Mesendoderm (in vitro differentiated cells): ENCODE measurements around the gene ISX.
A peak's percentile ranks its signal among the peaks of the same experiment; 100 is the strongest.

Experiments used
- DNase-seq: peaks from one replicate; pipeline ENCODE4 v3.0.0; 2013
- H2AK5ac ChIP-seq: 2 replicates; pipeline ENCODE4 v1.6.1; 2013; ENCODE audit warnings: low read length, inconsistent platforms
- H2BK120ac ChIP-seq: 2 replicates; pipeline ENCODE4 v1.6.1; 2013; ENCODE audit warnings: low read depth, mild to moderate bottlenecking, low read length, moderate library complexity, mixed read lengths
- H2BK15ac ChIP-seq: replicated peaks from 2 replicates; pipeline ENCODE4 v1.6.1; 2013; ENCODE audit warnings: low read depth, mild to moderate bottlenecking, moderate library complexity
- H2BK5ac ChIP-seq: 2 replicates; pipeline ENCODE4 v1.6.1; 2013; ENCODE audit warnings: low read length, inconsistent platforms
- H3K18ac ChIP-seq: 2 replicates; pipeline ENCODE4 v1.6.1; 2013; ENCODE audit warnings: mild to moderate bottlenecking, low read length, mixed read lengths
- H3K23ac ChIP-seq: one replicate; pipeline ENCODE4 v1.6.1; 2013; ENCODE audit warnings: low read length
- H3K27ac ChIP-seq: 2 replicates; pipeline ENCODE4 v1.5.1; 2013; ENCODE audit warnings: low read depth, mild to moderate bottlenecking, inconsistent platforms, low read length, moderate library complexity
- H3K27me3 ChIP-seq: 2 replicates; pipeline ENCODE4 v1.6.1; 2013; ENCODE audit warnings: low read length, control low read depth, mild to moderate bottlenecking, inconsistent platforms; ENCODE audit not compliant: insufficient read depth, poor library complexity
- H3K36me3 ChIP-seq: 2 replicates; pipeline ENCODE4 v1.6.1; 2013; ENCODE audit warnings: low read length, inconsistent platforms; ENCODE audit not compliant: control insufficient read depth, insufficient read depth
- H3K4ac ChIP-seq: one replicate; pipeline ENCODE4 v1.6.1; 2013; ENCODE audit warnings: low read depth, mild to moderate bottlenecking, low read length, moderate library complexity
- H3K4me1 ChIP-seq: 2 replicates; pipeline ENCODE4 v1.6.1; 2013; ENCODE audit warnings: low read depth, low read length, inconsistent platforms; ENCODE audit not compliant: control insufficient read depth
- H3K4me2 ChIP-seq: 2 replicates; pipeline ENCODE4 v1.6.1; 2013; ENCODE audit warnings: low read length
- H3K4me3 ChIP-seq: 2 replicates; pipeline ENCODE4 v1.5.1; 2013; ENCODE audit warnings: mild to moderate bottlenecking, low read length
- H3K56ac ChIP-seq: one replicate; pipeline ENCODE4 v1.6.1; 2013; ENCODE audit warnings: low read length
- H3K79me1 ChIP-seq: 2 replicates; pipeline ENCODE4 v1.6.1; 2013; ENCODE audit warnings: low read length, inconsistent platforms
- H3K79me2 ChIP-seq: 2 replicates; pipeline ENCODE4 v1.6.1; 2013; ENCODE audit warnings: mild to moderate bottlenecking, low read length; ENCODE audit not compliant: control insufficient read depth, insufficient read depth
- H3K9ac ChIP-seq: 2 replicates; pipeline ENCODE4 v1.6.1; 2013; ENCODE audit warnings: low read length, inconsistent platforms
- H4K5ac ChIP-seq: one replicate; pipeline ENCODE4 v1.6.1; 2013; ENCODE audit warnings: low read length
- H4K8ac ChIP-seq: one replicate; pipeline ENCODE4 v1.6.1; 2013; ENCODE audit warnings: low read depth, mild to moderate bottlenecking, control low read depth, low read length, moderate library complexity
- WGBS: extraction: QIAGEN DNeasy Blood & Tissue Kit; methylation state at CpG from one replicate; pipeline ENCODE4 v1.1.7; 2013; ENCODE audit warnings: low lambda C conversion rate, missing lambda C conversion rate; ENCODE audit not compliant: insufficient coverage; ENCODE audit errors: extremely low coverage; 5-methylcytosine and 5-hydroxymethylcytosine counted together

The ISX gene

DNA sequence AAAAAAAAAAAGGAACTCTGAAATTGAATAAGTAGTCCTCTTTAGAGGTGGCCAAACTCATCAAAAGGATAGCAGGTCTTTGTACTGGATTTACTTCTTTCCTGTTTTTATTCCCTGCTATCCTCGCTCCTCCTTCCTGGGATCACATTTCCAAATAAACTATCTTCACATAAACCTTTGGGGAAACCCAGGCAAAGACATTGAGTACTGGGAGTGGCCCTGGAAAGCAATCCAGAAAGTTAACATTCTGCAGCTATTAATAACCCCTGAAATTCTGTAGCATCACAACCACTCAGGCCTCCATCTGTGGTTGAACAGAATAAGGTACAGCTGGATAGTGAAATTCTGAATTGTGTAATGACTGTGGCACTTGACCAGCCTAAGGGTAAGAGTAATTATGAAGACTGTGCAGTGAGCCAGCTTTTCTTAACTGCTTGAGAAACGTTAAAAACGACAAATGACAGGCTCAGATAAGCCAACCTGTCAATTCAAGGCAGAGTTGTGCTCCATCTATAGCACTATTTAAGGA, 58.8 kb downstream of the ISX start:
- H2AK5ac ChIP-seq = no peak overlapping the region

DNA sequence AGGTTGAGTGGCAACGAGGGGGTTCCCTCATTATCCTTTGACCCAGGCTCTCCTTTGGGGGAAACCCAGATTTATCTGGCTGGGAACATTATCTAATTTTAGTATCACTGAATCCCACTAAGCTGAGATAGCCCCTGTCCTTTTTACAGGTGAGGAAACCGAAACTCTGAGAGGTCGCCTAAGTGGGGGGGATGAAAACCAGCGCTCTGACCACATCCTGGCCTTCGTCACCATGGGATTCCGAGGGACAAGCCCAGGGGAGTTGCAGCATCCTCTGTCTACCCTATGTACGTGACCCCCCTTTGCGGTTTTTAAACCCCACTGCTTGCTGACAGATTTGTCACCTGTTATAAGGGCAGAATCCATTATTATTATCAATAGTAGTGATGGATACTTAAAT, 61.0 kb downstream of the ISX start:
- H2BK120ac ChIP-seq = no peak overlapping the region
- H3K27me3 ChIP-seq = peaks cover 2% of the 10 kb centered on the region
- no peak overlapping the region for H3K4ac ChIP-seq
- no CpG with 5 or more reads among the region's 8 CpGs for WGBS
- H3K79me2 ChIP-seq = no peaks in the 10 kb centered on the region
- H3K18ac ChIP-seq = no peak overlapping the region
- no peak overlapping the region for H2BK15ac ChIP-seq
- H3K79me1 ChIP-seq = no peaks in the 10 kb centered on the region
- H4K5ac ChIP-seq = no peak overlapping the region
- H3K56ac ChIP-seq = no peak overlapping the region
- no peak overlapping the region for H3K4me2 ChIP-seq
- no peak overlapping the region for H2AK5ac ChIP-seq
- no peak overlapping the region for H3K9ac ChIP-seq
- no peak overlapping the region for H3K23ac ChIP-seq
- no peak overlapping the region for H2BK5ac ChIP-seq
- H3K27ac ChIP-seq = no peak overlapping the region
- no peak overlapping the region for H4K8ac ChIP-seq
- no peak overlapping the region for H3K4me3 ChIP-seq
- no peaks in the 10 kb centered on the region for H3K4me1 ChIP-seq
- H3K36me3 ChIP-seq = no peaks in the 10 kb centered on the region
- no peak for DNase-seq

More for the DNA sequence above, 58.8 kb downstream of the ISX start:
- Histone ChIP-seq H3K18ac (no peak overlapping the region), H3K27me3 (peaks cover 2% of the 10 kb centered on the region), H3K4me2 (no peak overlapping the region), H2BK15ac (no peak overlapping the region), H2BK120ac (no peak overlapping the region), H4K5ac (no peak overlapping the region), H3K36me3 (no peaks in the 10 kb centered on the region), H3K79me2 (no peaks in the 10 kb centered on the region), H3K23ac (no peak overlapping the region), H3K56ac (no peak overlapping the region), H3K27ac (no peak overlapping the region), H3K79me1 (no peaks in the 10 kb centered on the region), H2BK5ac (no peak overlapping the region), H3K4me3 (no peak overlapping the region), H3K4me1 (no peaks in the 10 kb centered on the region), H3K9ac (no peak overlapping the region), H4K8ac (no peak overlapping the region), H3K4ac (no peak overlapping the region)
- no CpG with 5 or more reads among the region's 3 CpGs for WGBS
- DNase-seq = no peak

DNA sequence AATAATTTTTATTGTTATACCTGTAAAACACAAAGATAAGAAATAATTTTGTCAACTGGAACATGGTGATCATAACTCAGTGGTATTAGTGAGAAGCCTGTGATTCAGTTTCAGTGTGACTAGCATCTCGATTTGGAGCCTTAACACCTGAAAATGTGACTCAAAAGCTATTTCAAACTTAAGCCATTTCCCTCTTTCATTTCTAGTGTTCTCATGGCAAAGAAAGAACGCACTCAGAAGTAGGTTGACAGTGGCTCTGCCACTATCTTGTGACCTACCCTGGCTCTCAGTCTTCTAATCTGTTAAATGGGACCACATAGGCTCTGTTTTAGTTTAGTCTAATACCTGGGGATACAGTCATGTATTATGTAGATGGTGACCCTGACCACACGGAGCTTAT, 62.7 kb downstream of the ISX start:
- Histone ChIP-seq H2BK120ac (no peak overlapping the region), H3K56ac (no peak overlapping the region), H3K27ac (no peak overlapping the region), H3K23ac (no peak overlapping the region), H2BK15ac (no peak overlapping the region), H3K18ac (no peak overlapping the region), H3K27me3 (no peaks in the 10 kb centered on the region), H3K4me2 (no peak overlapping the region), H3K79me1 (no peaks in the 10 kb centered on the region), H2BK5ac (no peak overlapping the region), H4K8ac (no peak overlapping the region), H3K36me3 (no peaks in the 10 kb centered on the region), H2AK5ac (no peak overlapping the region), H3K4me1 (no peaks in the 10 kb centered on the region), H4K5ac (no peak overlapping the region), H3K4me3 (no peak overlapping the region), H3K4ac (no peak overlapping the region), H3K9ac (no peak overlapping the region), H3K79me2 (no peaks in the 10 kb centered on the region)
- WGBS = no CpG with 5 or more reads among the region's 3 CpGs
- DNase-seq = no peak

DNA sequence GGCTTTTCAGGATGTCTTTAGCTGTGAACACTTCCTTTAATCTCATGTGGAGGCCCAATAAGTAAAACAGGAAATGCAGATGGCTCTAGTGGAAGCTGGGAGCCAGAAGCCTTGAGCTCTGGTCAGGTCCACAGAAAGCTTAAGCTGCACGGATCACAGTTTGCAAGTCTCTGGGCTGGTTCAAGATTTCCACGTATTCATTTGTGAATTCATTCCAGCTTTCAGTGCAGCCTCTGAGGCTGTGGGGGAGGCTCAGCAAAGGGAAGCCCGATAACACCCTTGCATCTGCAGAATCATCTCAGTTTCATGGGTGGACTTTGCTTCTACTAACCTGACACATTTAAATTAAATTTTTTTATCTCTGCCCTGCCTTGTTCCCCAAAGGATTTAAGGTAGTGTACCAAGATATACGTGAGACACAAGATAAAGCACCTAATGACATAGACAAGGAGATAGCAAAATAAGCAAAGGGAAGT, 65.6 kb downstream of the ISX start:
- Histone ChIP-seq H4K5ac (no peak overlapping the region), H3K4ac (peak overlapping the region; percentile 5), H3K4me1 (peaks cover 11% of the 10 kb centered on the region), H3K18ac (no peak overlapping the region), H3K56ac (no peak overlapping the region), H3K79me1 (no peaks in the 10 kb centered on the region), H3K9ac (no peak overlapping the region), H2BK120ac (no peak overlapping the region), H3K23ac (no peak overlapping the region), H2BK5ac (no peak overlapping the region), H3K4me2 (no peak overlapping the region), H3K4me3 (no peak overlapping the region), H2BK15ac (no peak overlapping the region), H3K27ac (no peak overlapping the region), H3K36me3 (no peaks in the 10 kb centered on the region), H2AK5ac (no peak overlapping the region), H4K8ac (no peak overlapping the region), H3K27me3 (no peaks in the 10 kb centered on the region), H3K79me2 (no peaks in the 10 kb centered on the region)
- no CpG with 5 or more reads among the region's 4 CpGs for WGBS
- peak; percentile 45 for DNase-seq

DNA sequence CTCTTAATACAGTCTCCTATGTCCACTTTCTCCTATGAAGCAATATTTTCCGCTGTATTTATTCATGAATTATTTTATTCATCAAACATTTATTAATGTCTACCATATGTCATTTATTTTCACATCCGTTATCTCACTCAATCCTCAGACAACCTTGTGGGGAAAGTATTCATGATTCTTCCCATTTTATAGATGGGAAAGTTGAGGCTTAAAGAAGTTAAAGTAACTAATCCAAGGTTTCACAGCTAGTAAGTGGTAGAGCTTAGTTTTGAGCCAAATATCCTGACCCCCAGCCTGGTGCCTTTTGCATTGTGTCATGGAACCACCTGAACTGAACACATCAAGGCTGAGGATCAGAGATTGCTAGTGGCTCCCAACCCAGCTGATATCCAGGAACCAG, 66.6 kb downstream of the ISX start:
- Histone ChIP-seq H3K79me1 (no peaks in the 10 kb centered on the region), H2BK15ac (no peak overlapping the region), H2AK5ac (no peak overlapping the region), H3K27ac (no peak overlapping the region), H3K4ac (no peak overlapping the region), H3K36me3 (no peaks in the 10 kb centered on the region), H3K56ac (no peak overlapping the region), H3K9ac (no peak overlapping the region), H3K27me3 (no peaks in the 10 kb centered on the region), H4K8ac (no peak overlapping the region), H3K79me2 (no peaks in the 10 kb centered on the region), H3K18ac (no peak overlapping the region), H3K4me2 (no peak overlapping the region), H3K23ac (no peak overlapping the region), H2BK120ac (no peak overlapping the region), H3K4me3 (no peak overlapping the region), H4K5ac (no peak overlapping the region), H2BK5ac (no peak overlapping the region), H3K4me1 (peaks cover 11% of the 10 kb centered on the region)
- no peak for DNase-seq
- WGBS = 100% methylated on average over 1 of the region's 2 CpGs

DNA sequence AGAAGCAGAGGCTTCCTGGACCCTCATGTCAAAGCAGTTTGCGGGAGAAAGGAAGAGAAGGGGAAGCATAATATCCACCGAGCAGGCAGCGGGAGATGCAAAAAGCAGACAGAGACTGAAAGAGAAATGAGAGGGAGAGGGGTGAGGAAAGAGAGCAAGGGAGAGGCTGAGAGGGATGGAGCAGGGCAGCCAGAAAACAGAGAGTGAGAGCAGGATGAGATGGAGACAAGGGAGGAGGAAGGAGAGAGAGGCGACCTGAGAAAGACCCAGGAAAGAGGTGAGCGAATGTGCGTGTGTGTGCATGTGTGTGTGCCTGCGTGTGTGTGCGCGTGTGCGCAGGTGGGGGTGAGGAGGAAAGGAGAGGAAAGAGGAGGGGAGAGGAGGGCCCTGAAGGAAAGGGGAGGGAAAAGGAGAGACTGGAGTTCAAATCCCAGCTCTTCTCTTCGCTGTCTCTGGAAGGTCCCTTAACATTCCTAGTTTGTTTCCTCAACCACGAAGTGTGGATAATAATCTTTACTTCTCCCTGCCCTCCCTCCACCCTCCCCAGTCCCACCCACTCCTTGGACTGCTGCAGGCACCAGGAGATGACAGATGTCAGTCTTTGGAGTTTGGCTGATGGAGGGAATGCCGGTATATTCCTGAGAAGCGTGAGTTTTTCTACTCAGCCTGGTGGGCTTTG, 67.9 kb downstream of the ISX start:
- H3K23ac ChIP-seq = no peak overlapping the region
- H3K27me3 ChIP-seq = no peaks in the 10 kb centered on the region
- no peak overlapping the region for H3K4ac ChIP-seq
- H3K4me2 ChIP-seq = no peak overlapping the region
- no peaks in the 10 kb centered on the region for H3K79me2 ChIP-seq
- H4K5ac ChIP-seq = no peak overlapping the region
- H3K4me1 ChIP-seq = peaks cover 11% of the 10 kb centered on the region
- H3K27ac ChIP-seq = no peak overlapping the region
- H4K8ac ChIP-seq = no peak overlapping the region
- no peak overlapping the region for H2BK15ac ChIP-seq
- no peak overlapping the region for H3K9ac ChIP-seq
- no peaks in the 10 kb centered on the region for H3K79me1 ChIP-seq
- H2AK5ac ChIP-seq = no peak overlapping the region
- H3K56ac ChIP-seq = peak overlapping the region; percentile 27
- H2BK5ac ChIP-seq = no peak overlapping the region
- H3K4me3 ChIP-seq = no peak overlapping the region
- H3K18ac ChIP-seq = no peak overlapping the region
- DNase-seq = no peak
- no peaks in the 10 kb centered on the region for H3K36me3 ChIP-seq
- no CpG with 5 or more reads among the region's 14 CpGs for WGBS
- H2BK120ac ChIP-seq = no peak overlapping the region
